GM19351 (cell line): ENCODE results near the gene LHPP.

ENCODE experiments used
- ATAC-seq: cut with Tn5 transposase; IDR thresholded peaks from one replicate; pipeline ENCODE4 v1.9.1; 2021; ENCODE audit warnings: mild to moderate bottlenecking, moderate library complexity; ENCODE audit not compliant: unreplicated experiment

Gene LHPP

DNA sequence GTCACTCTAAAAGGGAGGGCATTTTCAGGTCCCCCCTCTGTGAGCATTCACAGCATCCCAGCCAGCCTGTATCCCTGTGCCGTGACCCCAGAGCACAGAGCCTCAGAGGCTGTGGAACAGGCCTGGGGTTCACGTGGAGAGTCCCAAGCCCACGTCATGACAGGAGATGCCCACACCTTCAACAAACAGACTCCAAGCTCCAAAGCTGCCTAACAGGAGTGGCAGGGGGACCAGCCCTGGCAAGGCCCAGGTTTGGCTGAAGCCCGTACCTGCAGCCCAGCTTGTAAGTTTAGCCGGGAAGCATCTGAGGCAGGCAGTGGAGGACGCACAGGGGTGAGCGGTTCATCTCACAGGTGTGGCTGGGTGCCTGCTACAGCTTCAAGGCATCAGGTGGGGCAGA is 33.5 kb downstream of the LHPP start:
- no peak for ATAC-seq

DNA sequence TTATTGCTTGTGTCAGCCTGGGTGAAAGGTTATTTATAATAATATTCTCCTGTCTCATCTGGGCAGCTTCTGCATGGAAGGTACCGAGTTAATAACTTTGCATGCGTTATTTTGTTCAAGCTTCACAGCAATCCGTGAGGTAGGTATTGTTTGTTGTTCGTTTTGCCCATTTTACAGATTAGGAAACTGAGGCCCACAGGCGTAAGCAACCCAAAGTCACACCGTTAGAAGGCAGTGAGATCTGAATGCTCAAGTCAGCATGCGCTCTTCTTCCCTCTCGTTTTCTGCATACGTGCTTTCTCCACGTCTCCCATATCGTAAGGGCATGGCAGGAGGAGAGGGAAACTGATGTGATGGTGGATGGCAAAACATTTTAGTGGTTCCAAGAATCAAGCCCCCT is 34.1 kb downstream of the LHPP start:
- ATAC-seq: no peak

DNA sequence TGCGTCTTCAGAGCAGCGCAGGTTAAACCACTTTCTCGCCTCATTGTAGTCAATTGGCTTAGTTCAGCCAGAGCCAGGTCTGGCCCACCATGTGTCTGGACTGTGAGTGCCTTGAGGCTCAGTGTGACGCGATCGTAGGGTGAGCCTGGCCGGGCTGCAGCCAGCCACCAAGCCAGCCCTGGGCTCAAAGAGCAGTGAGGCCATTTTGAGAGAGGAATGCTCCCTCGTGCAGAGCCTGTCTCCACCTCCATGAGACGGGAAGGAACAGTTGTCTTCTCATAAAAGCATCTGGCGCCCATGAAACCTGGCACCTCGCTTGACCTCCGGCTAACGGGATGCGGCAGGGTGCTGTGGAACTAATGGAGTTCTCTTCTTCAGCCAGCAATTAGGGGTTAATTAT is 34.5 kb downstream of the LHPP start:
- ATAC-seq: no peak

DNA sequence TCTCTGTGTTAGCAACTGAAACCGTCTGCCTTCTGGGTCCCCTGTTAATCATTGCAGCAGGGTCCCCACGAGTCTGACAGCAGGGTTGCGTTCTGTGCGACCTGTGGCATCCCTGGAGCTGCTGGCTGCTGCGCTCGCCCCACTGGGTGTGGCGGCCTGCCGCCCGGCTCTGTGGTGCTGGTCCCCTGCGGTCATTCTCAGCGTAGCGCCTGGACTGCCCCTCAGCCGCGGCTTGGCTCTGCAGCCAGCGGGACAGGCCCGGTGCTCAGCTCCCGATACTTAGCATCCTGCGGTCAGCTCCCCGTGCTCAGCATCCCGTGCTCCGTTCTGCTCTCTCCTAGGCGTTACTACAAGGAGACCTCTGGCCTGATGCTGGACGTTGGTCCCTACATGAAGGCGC is 35.0 kb downstream of the LHPP start:
- ATAC-seq: no peak

DNA sequence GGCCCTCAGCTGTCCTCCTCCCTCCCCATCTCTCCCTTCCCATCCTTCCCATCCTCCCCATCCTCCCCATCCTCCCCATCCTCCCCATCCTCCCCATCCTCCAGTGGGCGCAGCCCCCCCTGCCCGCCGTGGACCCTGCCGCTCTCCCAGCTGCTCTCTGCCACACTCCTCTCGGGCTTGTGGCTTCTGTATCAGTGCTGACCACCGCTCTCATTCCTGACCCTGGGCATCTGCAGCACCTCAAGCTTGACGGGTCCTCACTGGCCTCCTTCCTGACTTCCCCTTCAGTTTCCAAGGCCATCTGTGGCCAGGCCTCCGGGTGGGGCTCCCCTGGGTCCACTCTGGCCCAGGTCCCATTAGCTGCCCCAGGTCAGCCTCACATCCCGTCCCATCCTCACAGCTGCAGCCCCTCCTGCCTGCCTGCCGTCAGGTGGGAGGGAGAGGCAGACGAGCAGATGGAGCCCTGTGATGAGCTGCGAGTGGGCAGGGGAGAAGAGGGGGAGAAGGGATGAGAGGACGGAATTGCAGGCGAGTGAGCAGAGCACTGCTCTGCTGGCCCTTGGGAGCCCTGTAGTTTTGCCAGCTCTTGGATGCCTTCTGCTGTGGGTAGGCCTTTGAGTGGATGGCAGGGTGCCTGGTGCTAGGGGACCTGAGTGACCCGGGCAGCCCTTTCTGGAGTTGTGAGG is 35.7 kb downstream of the LHPP start:
- no peak for ATAC-seq

DNA sequence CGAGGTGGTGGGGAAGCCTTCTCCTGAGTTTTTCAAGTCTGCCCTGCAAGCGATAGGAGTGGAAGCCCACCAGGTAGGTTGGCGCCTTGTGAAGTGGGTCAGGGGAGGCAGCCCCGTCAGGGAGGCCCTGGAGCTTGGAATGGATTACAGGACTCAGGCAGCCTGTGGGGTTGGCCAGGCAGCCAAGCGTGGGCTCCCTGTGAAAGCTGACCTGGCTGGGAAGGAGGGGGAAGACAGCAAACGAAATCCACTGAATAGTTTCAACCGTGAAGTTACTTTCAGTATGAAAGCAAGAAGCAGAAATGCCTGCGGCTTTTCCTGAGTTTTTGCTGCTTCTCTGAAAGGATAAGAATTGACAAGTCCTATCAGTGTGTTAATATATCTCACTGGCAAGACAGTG is 36.4 kb downstream of the LHPP start:
- ATAC-seq: no peak

DNA sequence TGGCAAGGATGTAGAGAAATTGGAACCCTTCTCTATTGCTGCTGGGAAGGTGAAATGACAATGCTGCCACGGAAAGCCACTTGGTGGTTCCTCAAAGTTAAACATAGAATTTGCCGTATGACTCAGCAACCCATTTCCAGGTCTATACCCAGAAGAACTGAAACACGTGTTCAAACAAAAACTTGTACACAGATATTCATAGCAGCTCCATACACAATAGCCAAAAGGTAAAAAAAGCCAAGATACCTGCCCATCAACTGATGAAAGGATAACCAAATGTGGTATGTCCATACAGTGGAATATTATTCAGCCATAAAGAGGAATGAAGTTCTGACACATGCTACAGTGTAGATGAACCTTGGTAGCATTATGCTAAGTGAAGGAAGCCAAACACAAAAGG is 39.1 kb downstream of the LHPP start:
- no peak for ATAC-seq

DNA sequence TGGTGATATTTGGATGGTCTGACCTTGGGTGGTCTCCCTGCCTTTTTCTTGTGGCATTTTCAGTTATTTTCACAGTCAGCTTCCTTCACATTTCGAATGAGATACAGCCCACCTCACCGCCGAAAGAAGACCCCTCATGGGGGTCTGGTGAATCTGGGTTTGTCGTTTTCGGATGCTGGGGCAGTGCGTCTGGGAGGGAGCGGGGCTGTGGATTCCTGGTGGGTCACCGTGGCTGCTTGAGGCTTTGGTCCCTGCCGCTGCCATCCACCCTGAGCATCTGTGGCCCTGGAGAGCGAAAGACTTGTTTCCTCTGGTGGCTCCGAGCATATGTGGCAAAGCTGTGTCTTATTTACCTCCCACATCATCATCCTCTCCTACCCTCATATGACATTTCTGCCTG is 43.1 kb downstream of the LHPP start:
- no peak for ATAC-seq

DNA sequence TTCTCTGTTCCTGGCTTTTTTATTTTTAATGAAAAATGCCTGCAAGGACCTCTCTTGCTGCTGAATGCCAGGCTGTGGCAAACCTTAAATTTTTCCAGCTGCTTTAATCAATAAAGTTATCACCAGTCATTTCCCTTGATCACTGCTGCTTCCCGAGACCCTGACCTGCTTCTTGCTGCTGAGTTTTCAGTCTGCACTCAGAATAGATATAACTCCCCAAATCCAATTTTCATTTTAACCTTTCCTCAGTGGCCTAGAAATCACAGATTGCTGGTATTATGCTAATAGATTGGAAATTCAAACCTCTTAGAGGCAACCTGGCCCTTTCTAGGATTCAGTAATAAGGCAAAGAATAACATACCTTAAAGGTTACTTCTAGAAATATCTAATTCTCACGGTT is 43.7 kb downstream of the LHPP start:
- no peak for ATAC-seq

DNA sequence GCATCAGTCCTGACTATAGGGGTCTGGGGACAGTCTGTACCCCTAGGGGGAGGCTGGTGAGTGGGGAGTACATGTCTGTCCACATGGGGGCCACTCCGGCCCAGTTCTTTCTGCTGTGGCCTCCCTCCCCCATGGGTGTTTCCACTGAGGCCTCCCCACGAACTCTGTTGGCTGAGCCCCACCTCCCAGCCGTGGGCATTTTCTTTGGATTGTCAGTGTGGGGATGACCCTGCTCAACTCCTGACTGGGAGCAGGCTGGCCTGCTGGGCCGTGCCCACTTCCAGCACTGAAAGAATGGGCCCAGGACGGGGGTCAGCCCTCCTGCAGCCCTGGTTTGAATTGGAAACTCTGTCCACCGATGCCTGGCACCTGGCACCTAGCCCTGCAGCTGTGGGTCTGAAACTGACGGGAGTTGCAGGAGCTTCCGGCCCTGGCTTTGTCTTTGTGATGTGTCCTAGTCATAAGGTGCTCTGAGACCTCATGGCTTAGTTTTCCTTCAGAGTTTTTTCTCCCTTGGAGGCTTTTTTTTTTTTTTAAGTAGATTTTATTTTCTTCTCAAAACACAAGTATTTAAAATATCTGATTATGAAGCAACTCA is 46.5 kb downstream of the LHPP start:
- peak; percentile 57 for ATAC-seq

DNA sequence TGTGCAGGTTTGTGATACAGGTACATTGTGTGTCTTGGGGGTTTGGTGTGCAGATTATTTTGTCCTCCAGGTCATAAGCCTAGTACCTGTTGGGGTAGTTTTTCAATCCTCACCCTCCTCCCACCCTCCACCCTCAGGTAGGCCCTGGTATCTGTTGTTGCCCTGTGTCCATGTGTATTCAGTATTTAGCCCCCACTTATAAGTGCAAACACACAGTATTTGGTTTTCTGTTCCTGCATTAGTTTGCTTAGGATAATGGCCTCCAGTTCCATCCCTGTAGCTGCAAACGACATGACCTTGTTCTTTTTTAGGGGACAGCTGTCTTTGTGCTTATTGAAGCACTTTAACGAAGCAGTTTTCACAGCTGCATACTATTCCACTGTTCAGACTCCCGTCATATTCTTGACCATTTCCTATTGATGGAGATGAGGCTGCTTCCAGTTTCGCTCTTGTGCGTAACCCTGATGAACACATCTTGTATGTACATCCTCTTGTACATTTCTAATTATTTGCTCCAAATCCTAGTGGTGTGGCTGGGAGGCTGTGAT is 47.4 kb downstream of the LHPP start:
- ATAC-seq: no peak

DNA sequence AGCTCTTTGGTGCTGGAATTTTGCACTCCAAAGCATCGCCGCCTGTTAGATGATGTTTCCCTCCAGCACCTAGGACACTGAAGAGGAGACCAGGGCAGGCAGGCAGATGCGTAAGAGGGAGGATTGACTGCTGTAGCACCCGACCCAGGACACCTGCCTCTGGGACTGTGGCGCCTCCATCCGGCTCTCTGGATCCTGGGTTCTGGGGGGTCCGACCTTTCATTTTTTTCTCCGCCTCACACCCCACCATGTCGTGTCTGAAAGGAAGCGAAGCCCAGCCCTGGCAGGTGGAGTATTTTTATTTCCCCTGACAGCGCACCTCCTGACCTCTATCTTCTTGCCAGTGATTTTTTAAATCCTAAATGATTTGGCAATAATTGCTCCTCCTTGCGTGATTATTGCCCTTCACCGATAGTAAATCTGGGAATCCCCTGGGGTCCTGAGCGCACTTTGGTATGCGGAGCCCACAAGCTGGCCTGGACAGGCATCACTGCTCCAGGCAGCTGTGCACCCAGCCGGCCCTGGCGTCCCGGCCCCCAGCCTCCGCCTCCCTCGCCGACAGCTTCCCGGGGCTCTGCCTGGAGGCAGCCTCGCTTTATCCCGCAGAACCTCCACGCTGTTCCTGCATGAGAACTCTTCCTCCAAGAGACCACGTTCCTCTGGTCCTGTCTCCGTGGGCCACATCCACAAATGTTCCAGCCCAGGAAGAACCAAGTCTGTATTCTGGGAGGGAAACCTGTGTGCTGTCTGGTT is 48.4 kb downstream of the LHPP start:
- ATAC-seq: no peak

DNA sequence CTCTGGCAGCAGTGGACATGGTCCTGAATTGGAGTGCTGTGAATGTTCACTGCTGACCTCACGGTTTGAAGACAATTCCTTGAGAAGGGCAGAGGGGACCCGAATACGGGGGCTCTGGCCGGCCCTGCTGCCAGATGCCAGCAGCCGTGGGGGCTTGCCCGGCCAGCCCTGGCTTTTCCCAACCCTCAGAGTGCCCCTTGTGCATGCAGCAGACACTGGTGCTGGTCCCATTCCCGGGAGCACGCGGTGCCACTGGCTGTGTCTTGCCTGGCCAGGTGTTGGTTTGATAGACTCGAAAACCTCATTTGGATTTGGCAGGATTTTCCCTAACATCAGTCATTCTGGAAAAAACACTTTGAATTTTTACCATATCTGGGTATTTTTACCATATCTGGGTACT is 49.1 kb downstream of the LHPP start:
- no peak for ATAC-seq

DNA sequence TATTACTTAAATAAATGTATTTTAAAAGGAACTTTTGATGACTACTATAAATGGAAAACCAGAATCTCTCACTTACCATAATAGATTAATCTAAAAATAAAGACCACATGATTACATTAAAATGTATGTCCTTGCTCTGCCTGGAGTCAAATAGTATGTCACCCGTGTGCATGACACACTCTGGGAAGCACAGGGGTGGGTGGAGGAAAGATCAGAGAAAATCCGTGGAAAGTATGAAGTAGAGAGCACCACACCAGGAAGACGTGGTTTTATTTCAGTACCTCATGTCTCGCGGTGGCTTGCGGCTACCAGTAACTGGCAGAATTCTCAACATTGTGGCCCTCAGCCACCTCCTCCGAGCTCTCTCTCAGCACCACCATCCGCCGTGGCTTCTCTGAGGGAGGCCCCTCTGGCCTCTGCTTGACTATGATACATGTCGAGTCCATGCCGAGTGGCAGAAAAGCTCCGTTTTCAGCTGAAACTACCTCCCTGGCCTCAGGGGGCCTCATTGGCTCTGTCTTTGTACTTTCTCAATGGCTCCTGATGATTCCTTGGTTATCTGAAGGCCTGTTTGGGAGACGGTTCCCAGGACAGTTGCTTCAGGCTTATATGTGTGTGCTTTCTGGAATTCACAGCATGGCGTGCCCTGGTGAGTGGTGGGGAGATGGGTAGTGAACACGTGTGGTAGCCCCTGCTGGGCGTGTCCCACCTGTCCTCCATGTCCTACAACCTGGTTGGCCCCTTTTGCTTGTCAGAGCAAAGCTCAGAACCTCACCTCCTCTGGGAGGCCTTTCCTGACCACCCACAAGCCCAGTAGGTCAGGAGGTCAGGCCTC is 49.8 kb downstream of the LHPP start:
- no peak for ATAC-seq

DNA sequence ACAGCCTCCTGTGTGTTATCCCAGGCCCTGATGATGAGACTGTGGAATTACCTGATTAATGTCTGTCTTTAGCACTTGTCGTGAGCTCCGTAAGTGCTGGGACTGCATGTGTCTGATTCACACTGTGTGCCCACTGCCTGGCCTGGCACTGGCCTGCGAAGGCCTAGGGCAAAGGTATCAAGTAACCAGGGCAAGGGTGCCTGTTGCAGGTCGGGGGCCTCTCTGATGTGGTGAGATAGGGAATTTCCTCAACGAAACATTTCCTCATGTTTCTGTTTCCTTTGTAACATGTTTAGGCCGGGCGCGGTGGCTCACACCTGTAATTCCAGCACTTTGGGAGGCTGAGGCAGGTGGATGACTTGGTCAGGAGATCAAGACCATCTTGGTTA is 50.4 kb downstream of the LHPP start:
- ATAC-seq: no peak

DNA sequence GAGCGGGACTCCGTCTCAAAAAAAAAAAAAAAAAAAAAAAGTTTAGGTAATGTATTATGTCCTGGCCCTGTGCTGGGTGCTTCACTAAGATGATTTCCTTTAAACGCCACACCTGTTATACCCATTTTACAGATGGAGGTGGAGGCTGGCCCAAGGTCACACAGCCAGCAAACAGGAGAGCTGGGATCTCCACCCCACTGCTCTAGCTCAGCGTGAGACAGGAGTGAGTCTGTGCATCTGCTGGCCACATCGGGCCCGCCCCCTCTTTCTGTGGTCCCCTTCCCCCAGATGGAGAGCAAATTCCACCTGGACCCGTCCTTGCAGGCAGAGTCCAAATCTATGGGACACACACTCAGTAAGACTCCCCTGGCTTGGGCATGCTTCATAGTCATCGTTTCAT is 51.0 kb downstream of the LHPP start:
- no peak for ATAC-seq

DNA sequence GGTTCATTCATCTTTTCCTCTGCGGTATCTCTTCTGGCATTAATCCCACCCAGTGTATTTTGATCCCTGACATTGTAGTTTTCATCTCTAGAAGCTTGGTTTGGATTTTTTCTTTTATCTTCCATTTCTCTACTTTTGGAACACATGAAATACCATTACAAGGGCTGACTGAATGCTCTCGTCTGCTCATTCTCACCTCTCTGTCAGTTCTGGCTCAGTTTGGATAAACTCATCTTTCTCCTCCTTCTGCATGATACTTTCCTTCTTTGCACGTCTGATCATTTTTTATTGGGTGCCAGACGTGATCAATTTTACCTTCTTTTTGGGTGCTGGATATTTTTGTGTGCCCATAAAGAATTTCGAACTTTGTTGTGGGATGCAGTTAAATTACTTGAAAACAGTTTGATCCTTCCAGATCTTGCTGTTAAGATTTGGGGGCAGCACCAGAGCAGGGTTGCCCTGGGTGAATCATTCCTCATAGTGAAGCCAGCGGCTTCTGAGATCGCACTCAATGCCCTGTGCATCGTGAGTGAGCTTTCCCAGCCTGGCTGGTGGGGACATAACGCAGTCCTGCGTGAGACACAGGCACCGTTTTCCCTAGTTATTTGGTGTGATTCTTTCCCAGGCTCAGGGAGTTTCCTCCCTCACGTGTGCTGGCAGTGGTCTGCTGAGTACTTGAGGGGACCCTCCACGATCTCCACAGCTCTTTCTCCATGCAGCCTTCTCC is 53.8 kb downstream of the LHPP start:
- no peak for ATAC-seq

DNA sequence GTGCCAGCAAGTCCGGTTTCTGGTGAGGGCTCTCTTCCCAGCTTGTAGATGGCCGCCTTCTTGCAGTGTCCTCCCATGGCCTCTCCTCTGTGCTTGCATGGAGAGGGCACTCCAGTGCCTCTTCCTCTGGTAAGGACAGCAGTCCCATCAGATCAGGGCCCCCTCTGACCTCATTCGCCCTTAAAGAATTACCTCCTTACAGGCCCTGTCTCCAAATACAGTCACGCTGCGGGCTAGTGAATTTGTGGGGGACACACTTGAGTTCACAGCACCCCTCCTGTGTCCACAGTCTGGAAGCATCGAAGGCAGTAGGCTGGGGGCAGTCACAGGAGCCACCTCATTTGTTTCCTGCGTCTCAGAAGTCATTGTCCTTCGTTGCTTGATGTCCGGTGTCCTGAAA is 54.6 kb downstream of the LHPP start:
- no peak for ATAC-seq

DNA sequence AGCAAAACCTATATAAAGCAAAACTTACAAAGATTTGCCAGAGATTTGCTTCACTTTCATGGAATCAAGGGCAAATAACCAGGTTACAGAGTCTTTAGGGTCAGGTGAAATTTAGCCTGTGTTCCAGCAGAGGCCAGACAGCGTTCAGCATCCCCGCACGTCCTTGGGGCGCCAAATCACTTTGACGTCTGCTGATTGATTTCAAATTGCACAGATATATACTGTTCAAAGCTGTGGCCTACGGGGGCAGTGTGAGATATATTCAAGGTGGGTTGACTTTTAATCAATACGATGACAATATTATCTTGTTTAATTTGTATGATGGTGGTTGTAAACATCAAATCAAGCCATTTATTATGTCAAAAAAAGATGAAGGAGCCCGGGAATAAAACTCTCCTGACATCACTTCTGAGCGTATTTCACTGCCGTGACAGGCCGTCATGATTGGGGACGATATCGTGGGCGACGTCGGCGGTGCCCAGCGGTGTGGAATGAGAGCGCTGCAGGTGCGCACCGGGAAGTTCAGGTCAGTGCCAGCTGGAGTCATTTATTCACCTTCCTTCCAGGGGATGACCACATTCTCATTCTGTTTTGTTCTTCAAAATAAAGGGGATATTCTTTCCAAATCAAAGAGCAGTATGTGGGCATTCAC is 55.2 kb downstream of the LHPP start:
- no peak for ATAC-seq

DNA sequence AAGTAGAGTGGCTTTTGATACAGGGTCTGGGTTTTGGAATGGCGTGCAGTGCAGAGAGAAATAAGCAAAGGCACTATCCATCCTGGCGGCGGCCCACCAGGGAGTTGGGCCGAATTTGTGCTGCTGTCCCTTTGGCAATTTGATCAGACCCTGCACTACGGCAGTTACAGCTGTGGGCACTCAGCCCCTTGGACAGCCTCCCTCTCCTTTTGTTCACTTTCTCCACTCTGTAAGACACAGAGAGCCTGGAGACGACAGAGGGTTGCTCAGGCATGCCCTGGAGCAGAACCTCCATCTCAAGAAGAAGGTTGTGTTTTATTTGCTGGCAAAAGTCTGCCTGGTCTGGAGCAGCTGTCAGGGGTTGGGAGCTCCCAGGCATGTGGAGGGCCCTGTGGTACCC is 55.8 kb downstream of the LHPP start:
- ATAC-seq: no peak
